K562 (cell line): Measurements from ENCODE around the gene ACSF3. TPM values are rescaled to one million over a fixed set of nuclear protein-coding genes. Genes with fewer than 3 reads are reported as not detected.

Experiments used
- ATAC-seq: fragments of 200-7000 bp; cut with Tn5 transposase; 3 replicates; pipeline ENCODE4 v1.9.1; 2020; ENCODE audit warnings: moderate library complexity
- BruUV-seq: library from RNA; stranded (reverse); fragments of 400-500 nt; replicated peaks from 2 replicates; lab custom pipeline; 2021; lab: Mats Ljungman, UMichigan
- CTCF ChIA-PET: fragments of 300-600 bp; formaldehyde crosslinking; extraction: SDS; loops from one replicate; lab custom pipeline; 2021; ENCODE audit warnings: low intra/inter-chr PET ratio; lab: Yijun Ruan, JAX
- POLR2A ChIA-PET: fragments of 300-600, 350-650 bp; sonication (Branson Sonifier 250); formaldehyde crosslinking; extraction: SDS; loops from one replicate; lab custom pipeline; 2021; ENCODE audit warnings: antibody characterized with exemption, inconsistent platforms; lab: Yijun Ruan, JAX
- DNase-seq, 4 experiments: peaks; one replicate each; pipeline versions ENCODE4 v3.0.0 to v3.0.0-alpha.2; 2011 to 2018; ENCODE audit warnings: low spot score in 3 of 4, mixed read lengths in 3 of 4; ENCODE audit errors: extremely low read depth in 1 of 4
- FAIRE-seq: peaks from 2 replicates; lab custom pipeline; 2011; peaks lifted over from hg19 to GRCh38; lab: Jason Lieb, UNC
- H2AFZ ChIP-seq: 2 replicates; pipeline ENCODE4 v1.6.0; 2011; ENCODE audit warnings: low read depth, low read length, control low read depth, inconsistent platforms
- H3K27ac ChIP-seq: fragments of 200-600 bp; 3 replicates; pipeline ENCODE4 v1.8.0; 2011; ENCODE audit warnings: low read depth, mild to moderate bottlenecking, control low read depth, inconsistent platforms, low read length, moderate library complexity, mixed read lengths; ENCODE audit errors: extremely low read depth
- H3K27me3 ChIP-seq, 2 experiments: fragments of 300-600 bp in 1 of 2; 2 replicates in 1 of 2; 3 replicates in 1 of 2; pipeline versions ENCODE4 v1.6.0 to v1.8.0; 2011; ENCODE audit warnings: inconsistent platforms in 2 of 2, low read length in 2 of 2, mild to moderate bottlenecking in 1 of 2, mixed read lengths in 1 of 2, moderate library complexity in 1 of 2; ENCODE audit not compliant: control insufficient read depth in 2 of 2, insufficient read depth in 2 of 2
- H3K36me3 ChIP-seq: fragments of 300-600 bp; 3 replicates; pipeline ENCODE4 v1.8.0; 2011; ENCODE audit warnings: mild to moderate bottlenecking, low read length, inconsistent platforms; ENCODE audit not compliant: control insufficient read depth, insufficient read depth
- H3K4me1 ChIP-seq, 2 experiments: fragments of 200-600 bp in 1 of 2; replicated peaks in 1 of 2; 2 replicates in 1 of 2; 3 replicates in 1 of 2; pipeline versions ENCODE4 v1.5.1 to v1.8.0; 2011; ENCODE audit warnings: inconsistent platforms in 2 of 2, low read length in 2 of 2, mild to moderate bottlenecking in 1 of 2, mixed read lengths in 1 of 2, moderate library complexity in 1 of 2; ENCODE audit not compliant: control insufficient read depth in 2 of 2, insufficient read depth in 2 of 2
- H3K4me2 ChIP-seq: 2 replicates; pipeline ENCODE4 v1.6.1; 2011; ENCODE audit warnings: low read length, control low read depth, inconsistent platforms, mixed read lengths; ENCODE audit not compliant: insufficient read depth
- H3K4me3 ChIP-seq: fragments of 200-600 bp; sonication (generic), shearing (Covaris generic); 2 replicates; pipeline ENCODE4 v1.5.1; 2016; ENCODE audit warnings: control low read depth, inconsistent platforms
- H3K79me2 ChIP-seq: fragments of 200-600 bp; 3 replicates; pipeline ENCODE4 v1.8.0; 2011; ENCODE audit warnings: low read length, inconsistent platforms; ENCODE audit not compliant: control insufficient read depth, insufficient read depth
- H3K9ac ChIP-seq, 2 experiments: 2 replicates each; pipeline versions ENCODE4 v1.6.0 to v1.6.1; 2011; ENCODE audit warnings: low read depth in 2 of 2, low read length in 2 of 2, control low read depth in 1 of 2, inconsistent platforms in 1 of 2, mild to moderate bottlenecking in 1 of 2, mixed read lengths in 1 of 2; ENCODE audit not compliant: insufficient read depth in 1 of 2
- H3K9me1 ChIP-seq: one replicate; pipeline ENCODE4 v1.6.0; 2011; ENCODE audit warnings: inconsistent platforms, mild to moderate bottlenecking, low read length, moderate library complexity; ENCODE audit not compliant: control insufficient read depth, insufficient read depth
- H3K9me3 ChIP-seq: replicated peaks from 2 replicates; pipeline ENCODE4 v1.5.1; 2011; ENCODE audit warnings: low read depth, low read length, inconsistent platforms; ENCODE audit not compliant: control insufficient read depth, insufficient read depth
- H4K20me1 ChIP-seq: replicated peaks from 2 replicates; pipeline ENCODE4 v1.6.1; 2011; ENCODE audit warnings: low read length, inconsistent platforms, mixed read lengths; ENCODE audit not compliant: control insufficient read depth, insufficient read depth
- CBFB ChIP-seq: sonication (generic); formaldehyde crosslinking; IDR thresholded peaks from 2 replicates; pipeline ENCODE4 v1.4.0; 2020; ENCODE audit warnings: mild to moderate bottlenecking, missing genetic modification reagents
- EHMT2 ChIP-seq: fragments of 450-650 bp; IDR thresholded peaks from 2 replicates; pipeline ENCODE4 v1.6.1; 2018; ENCODE audit warnings: antibody characterized with exemption
- HIVEP1 ChIP-seq: fragments of 250-450 bp; sonication (Bioruptor Pico); IDR thresholded peaks from 2 replicates; pipeline ENCODE4 v1.4.0; 2020; ENCODE audit warnings: mild to moderate bottlenecking
- MTF1 ChIP-seq: fragments of 250-450 bp; sonication (Bioruptor Pico); IDR thresholded peaks from 2 replicates; pipeline ENCODE4 v1.9.0; 2021; ENCODE audit warnings: moderate library complexity, mild to moderate bottlenecking, inconsistent platforms, borderline replicate concordance
- NFIX ChIP-seq: fragments of 250-450 bp; sonication (Bioruptor Pico); IDR thresholded peaks from 2 replicates; pipeline ENCODE4 v1.4.0; 2020; ENCODE audit warnings: low read depth, mild to moderate bottlenecking, moderate library complexity
- NR2C1 ChIP-seq, 2 experiments: fragments of 450-650 bp; IDR thresholded peaks; 2 replicates each; pipeline ENCODE4 v1.6.1; 2017; ENCODE audit warnings: mild to moderate bottlenecking in 2 of 2, antibody characterized with exemption in 1 of 2, inconsistent platforms in 1 of 2, missing compliant biosample characterization in 1 of 2, missing genetic modification characterization in 1 of 2
- SMC3 ChIP-seq: conservative IDR thresholded peaks from 2 replicates; pipeline ENCODE4 v1.6.1; 2011; ENCODE audit warnings: low read depth, low read length, improper control_type of control experiment; ENCODE audit not compliant: insufficient read depth
- ZNF586 ChIP-seq: fragments of 450-650 bp; formaldehyde crosslinking; conservative IDR thresholded peaks from 2 replicates; pipeline ENCODE4 v1.4.0; 2020; ENCODE audit warnings: mild to moderate bottlenecking, moderate library complexity
- ZNF644 ChIP-seq: fragments of 200-800 bp; sonication (Bioruptor generic); IDR thresholded peaks from 2 replicates; pipeline ENCODE4 v1.6.1; 2016; ENCODE audit warnings: low read depth, missing genetic modification characterization, missing compliant biosample characterization
- WGBS: fragments of 100-300 bp; shearing (Covaris generic); methylation state at CpG from one replicate; pipeline ENCODE4 v1.1.6; 2016; ENCODE audit warnings: low coverage, mixed read lengths; ENCODE audit not compliant: insufficient coverage; ENCODE audit errors: missing lambda C conversion rate; 5-methylcytosine and 5-hydroxymethylcytosine counted together
- in situ Hi-C: fragments of 300-500 bp; cut with MboI; formaldehyde crosslinking; loops from 4 replicates; pipeline ENCODE4 v1.15.0; 2018; ENCODE audit warnings: inconsistent platforms, mixed read lengths
- intact Hi-C: fragments of 100-400 bp; cut with micrococcal nuclease; formaldehyde crosslinking; loops from 2 replicates; pipeline ENCODE4 v1.14.2; 2022
- polyA plus RNA-seq, 8 experiments: library from polyadenylated mRNA; depleted of rRNA in 4 of 8; stranded (reverse) in 5 of 8; unstranded in 3 of 8; fragments of >200 nt; fragmentation: Nextera tagmentation in 2 of 8; fragmentation: Illumina TruSeq in 1 of 8; extraction: Ambion mirVana in 2 of 8; extraction: Trizol in 1 of 8; gene quantifications; 2 replicates each; pipeline versions ENCODE4 v1.2.1 to v1.2.3, GENCODE V29; 2011 to 2014; ENCODE audit warnings: inconsistent platforms in 1 of 8, missing spikeins in 1 of 8
- total RNA-seq, 7 experiments: library from RNA; depleted of rRNA in 6 of 7; stranded (reverse); fragments of >200 nt in 6 of 7; fragmentation: Illumina TruSeq in 2 of 7; extraction: Trizol in 2 of 7; gene quantifications; 2 replicates each; pipeline versions ENCODE4 v1.2.1 to v1.2.3, GENCODE V29; 2011 to 2021; ENCODE audit warnings: low replicate concordance in 1 of 7
- TF ChIP-seq, protein P1 (sequence below): sonication (generic); formaldehyde crosslinking; IDR thresholded peaks from 2 replicates; pipeline ENCODE4 v1.8.0; 2023; ENCODE audit warnings: mild to moderate bottlenecking, missing genetic modification reagents

Gene ACSF3
- total and polyA plus RNA-seq, 9 of the 15 experiments (the other 6 are each of a cell fraction or from before 2014, with no cell fraction given), result 0.77 to 32.8 (median 14.7) TPM

DNA sequence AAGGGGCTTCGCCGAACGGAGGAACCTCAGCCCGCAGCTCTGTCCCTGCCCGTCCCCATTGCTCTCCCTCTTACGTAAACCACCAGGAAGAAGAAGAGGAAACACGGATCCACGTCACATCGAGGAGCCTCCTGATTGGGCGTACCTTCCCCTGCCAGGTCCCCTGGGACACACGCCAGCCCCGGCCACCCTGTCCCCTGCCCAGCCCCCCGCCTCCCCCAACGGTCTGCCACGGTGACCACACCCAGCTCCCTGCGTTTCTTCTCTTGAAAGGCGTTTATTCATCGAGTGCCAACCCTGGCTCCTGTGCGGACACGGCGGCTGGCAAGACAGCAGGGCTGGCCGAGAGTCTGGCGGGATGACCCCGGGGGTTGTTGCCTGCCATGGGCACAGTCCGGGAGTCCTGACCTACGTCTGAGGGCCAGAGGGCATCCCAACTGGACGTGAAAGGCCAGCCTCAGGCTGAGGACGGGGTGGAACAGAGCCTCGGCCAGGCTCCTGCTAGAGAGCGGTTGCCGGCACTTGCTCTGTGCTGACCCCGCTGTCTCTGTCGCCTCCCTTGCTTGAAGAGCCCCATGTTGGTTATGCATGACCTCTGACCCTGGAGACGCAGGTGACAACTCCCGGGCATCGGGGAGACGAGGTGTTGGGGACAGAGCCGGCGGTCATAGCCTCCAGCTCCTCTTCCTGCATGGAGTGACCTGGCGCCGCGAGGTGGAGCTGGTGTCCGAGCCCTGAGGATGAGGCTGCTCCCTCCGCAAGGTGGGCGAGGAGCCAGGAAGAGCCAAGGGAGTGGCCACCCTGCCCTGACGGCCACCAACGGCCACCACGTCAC lies 40.5 kb upstream of the ACSF3 start:
- BruUV-seq, result no TSS peak
- POLR2A ChIA-PET, result interaction anchor here (0.6 to 1.2 kb wide), 2 partner anchors 29 to 114 kb away, joined by 3 read pairs; no protein-coding TSS in a partner anchor
- H3K36me3 ChIP-seq, result no peaks in the 10 kb centered on the region
- H3K27me3 ChIP-seq, result peaks cover 6 to 44% of the 10 kb centered on the region in 2 experiments; a peak in 3 of 5 replicates
- no peaks in the 10 kb centered on the region for H3K79me2 ChIP-seq
- no peak overlapping the region for H3K27ac ChIP-seq
- H4K20me1 ChIP-seq, result peaks cover 15% of the 10 kb centered on the region; the same call in 1 of the 2 replicates
- peaks cover 0 to 92% of the 10 kb centered on the region in 2 experiments; a peak in 3 of 5 replicates for H3K4me1 ChIP-seq
- in situ Hi-C loops, result no loop called here
- no peak overlapping the region for H3K4me3 ChIP-seq
- no peaks in the 10 kb centered on the region for H3K9me1 ChIP-seq
- H3K4me2 ChIP-seq, result peak overlapping the region; percentile 25; the same call in 1 of the 2 replicates
- DNase-seq (peak; percentile 57 to 76 (median 72)), FAIRE-seq (peak; percentile 40), ATAC-seq (peak; percentile 68)
- intact Hi-C loops, result no loop called here
- H3K9ac ChIP-seq, result peak overlapping the region in 1 of 2 experiments; percentile 60; a peak in 1 of 4 replicates
- 19% methylated on average over 39 of the region's 48 CpGs for WGBS
- peak overlapping the region; percentile 55; the same call in 1 of the 2 replicates for H2AFZ ChIP-seq
- CTCF ChIA-PET, result no interaction called here
- H3K9me3 ChIP-seq, result no peaks in the 10 kb centered on the region
- TF ChIP-seq ZNF644 (tag) (no peak), SMC3 (0 out of 2 replicates have a peak, but pooled peaks have one; percentile 3), EHMT2 (no peak), MTF1 (no peak), CBFB (CRISPR knock-in tag) (no peak), NR2C1 (IDR thresholded peaks at IDR 0.05) (peak; percentile 66), NR2C1 (tag; IDR thresholded peaks at IDR 0.05) (peak; percentile 58), ZNF586 (CRISPR knock-in tag) (no peak), HIVEP1 (CRISPR knock-in tag) (no peak), NFIX (CRISPR knock-in tag) (no peak)
- TF ChIP-seq, protein P1, sequence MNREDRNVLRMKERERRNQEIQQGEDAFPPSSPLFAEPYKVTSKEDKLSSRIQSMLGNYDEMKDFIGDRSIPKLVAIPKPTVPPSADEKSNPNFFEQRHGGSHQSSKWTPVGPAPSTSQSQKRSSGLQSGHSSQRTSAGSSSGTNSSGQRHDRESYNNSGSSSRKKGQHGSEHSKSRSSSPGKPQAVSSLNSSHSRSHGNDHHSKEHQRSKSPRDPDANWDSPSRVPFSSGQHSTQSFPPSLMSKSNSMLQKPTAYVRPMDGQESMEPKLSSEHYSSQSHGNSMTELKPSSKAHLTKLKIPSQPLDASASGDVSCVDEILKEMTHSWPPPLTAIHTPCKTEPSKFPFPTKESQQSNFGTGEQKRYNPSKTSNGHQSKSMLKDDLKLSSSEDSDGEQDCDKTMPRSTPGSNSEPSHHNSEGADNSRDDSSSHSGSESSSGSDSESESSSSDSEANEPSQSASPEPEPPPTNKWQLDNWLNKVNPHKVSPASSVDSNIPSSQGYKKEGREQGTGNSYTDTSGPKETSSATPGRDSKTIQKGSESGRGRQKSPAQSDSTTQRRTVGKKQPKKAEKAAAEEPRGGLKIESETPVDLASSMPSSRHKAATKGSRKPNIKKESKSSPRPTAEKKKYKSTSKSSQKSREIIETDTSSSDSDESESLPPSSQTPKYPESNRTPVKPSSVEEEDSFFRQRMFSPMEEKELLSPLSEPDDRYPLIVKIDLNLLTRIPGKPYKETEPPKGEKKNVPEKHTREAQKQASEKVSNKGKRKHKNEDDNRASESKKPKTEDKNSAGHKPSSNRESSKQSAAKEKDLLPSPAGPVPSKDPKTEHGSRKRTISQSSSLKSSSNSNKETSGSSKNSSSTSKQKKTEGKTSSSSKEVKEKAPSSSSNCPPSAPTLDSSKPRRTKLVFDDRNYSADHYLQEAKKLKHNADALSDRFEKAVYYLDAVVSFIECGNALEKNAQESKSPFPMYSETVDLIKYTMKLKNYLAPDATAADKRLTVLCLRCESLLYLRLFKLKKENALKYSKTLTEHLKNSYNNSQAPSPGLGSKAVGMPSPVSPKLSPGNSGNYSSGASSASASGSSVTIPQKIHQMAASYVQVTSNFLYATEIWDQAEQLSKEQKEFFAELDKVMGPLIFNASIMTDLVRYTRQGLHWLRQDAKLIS (CRISPR knock-in tag), result no peak
